PC-9 (cell line): Measurements from ENCODE around the gene SH3RF1.

Source experiments
- EZH2 ChIP-seq: fragments of 200-600 bp; sonication (generic); IDR thresholded peaks from 2 replicates; pipeline ENCODE4 v1.8.0; 2017; ENCODE audit warnings: antibody characterized with exemption, low read depth
- TF ChIP-seq, protein P1 (sequence below): fragments of 200-600 bp; sonication (generic); conservative IDR thresholded peaks from 2 replicates; pipeline ENCODE4 v1.6.1; 2017; ENCODE audit warnings: mixed run types, antibody characterized with exemption, mild to moderate bottlenecking, moderate library complexity

DNA sequence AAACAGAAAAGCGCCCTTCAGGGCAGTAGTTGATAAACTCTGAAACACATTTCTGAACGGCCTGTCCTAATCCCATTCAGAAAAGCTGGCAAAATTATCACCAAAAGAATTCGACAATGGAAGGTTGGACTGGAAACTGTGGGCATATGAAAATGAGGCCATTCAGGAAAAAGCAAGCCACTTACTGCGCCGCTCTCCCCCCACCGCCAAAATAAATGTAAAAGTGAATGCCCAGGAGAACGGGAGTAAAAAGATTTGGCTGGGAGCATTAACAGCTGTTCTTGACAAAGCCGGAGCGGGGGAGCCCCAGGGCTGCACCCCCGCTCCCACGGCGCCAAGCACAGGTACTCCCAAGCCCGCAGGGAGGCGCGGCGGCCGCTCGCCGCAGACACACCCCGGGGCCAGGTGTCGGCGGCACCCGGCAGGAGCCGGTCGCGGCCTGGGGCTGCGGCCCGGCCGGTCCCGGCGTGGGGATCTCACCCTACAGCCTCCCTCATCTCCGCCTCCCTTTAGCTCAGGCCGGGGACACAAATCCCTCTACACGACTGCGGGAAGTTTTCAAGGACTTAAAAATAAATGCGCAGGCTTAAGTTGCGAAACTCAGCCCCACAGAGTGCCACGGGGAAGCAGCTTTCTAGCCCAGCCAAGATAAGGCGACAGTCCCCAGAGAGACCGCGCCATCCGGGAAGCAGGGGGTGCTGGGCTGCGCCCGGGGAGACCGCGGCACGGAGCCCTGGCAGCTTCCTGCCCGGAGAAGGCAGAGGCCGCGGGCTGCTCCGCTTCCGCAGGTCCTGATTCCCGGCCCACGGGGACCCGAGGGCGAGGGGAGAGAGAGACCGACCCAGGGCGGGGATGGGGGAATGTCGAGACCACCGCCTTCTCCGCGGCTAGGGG is 593 bp downstream of the SH3RF1 start:
- TF ChIP-seq, protein P1, sequence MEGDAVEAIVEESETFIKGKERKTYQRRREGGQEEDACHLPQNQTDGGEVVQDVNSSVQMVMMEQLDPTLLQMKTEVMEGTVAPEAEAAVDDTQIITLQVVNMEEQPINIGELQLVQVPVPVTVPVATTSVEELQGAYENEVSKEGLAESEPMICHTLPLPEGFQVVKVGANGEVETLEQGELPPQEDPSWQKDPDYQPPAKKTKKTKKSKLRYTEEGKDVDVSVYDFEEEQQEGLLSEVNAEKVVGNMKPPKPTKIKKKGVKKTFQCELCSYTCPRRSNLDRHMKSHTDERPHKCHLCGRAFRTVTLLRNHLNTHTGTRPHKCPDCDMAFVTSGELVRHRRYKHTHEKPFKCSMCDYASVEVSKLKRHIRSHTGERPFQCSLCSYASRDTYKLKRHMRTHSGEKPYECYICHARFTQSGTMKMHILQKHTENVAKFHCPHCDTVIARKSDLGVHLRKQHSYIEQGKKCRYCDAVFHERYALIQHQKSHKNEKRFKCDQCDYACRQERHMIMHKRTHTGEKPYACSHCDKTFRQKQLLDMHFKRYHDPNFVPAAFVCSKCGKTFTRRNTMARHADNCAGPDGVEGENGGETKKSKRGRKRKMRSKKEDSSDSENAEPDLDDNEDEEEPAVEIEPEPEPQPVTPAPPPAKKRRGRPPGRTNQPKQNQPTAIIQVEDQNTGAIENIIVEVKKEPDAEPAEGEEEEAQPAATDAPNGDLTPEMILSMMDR: no peak
- no peak for TF ChIP-seq EZH2
